Ishikawa (cell line): Measurements from ENCODE around the gene PNMA6E.

Experiments used
- RAD21 ChIP-seq: IDR thresholded peaks from 2 replicates; pipeline ENCODE4 v1.6.1; 2012; ENCODE audit warnings: low read depth
- TAF1 ChIP-seq: IDR thresholded peaks from 2 replicates; pipeline ENCODE4 v1.6.1; 2012; ENCODE audit warnings: low read depth, mild to moderate bottlenecking
- TF ChIP-seq, protein P1 (sequence below): IDR thresholded peaks from 2 replicates; pipeline ENCODE4 v1.6.1; 2012; ENCODE audit warnings: low read depth, mild to moderate bottlenecking

GRCh38 chrX:153448556-153449367, 47.6 kb upstream of the PNMA6E start:
- TF ChIP-seq, protein P1, sequence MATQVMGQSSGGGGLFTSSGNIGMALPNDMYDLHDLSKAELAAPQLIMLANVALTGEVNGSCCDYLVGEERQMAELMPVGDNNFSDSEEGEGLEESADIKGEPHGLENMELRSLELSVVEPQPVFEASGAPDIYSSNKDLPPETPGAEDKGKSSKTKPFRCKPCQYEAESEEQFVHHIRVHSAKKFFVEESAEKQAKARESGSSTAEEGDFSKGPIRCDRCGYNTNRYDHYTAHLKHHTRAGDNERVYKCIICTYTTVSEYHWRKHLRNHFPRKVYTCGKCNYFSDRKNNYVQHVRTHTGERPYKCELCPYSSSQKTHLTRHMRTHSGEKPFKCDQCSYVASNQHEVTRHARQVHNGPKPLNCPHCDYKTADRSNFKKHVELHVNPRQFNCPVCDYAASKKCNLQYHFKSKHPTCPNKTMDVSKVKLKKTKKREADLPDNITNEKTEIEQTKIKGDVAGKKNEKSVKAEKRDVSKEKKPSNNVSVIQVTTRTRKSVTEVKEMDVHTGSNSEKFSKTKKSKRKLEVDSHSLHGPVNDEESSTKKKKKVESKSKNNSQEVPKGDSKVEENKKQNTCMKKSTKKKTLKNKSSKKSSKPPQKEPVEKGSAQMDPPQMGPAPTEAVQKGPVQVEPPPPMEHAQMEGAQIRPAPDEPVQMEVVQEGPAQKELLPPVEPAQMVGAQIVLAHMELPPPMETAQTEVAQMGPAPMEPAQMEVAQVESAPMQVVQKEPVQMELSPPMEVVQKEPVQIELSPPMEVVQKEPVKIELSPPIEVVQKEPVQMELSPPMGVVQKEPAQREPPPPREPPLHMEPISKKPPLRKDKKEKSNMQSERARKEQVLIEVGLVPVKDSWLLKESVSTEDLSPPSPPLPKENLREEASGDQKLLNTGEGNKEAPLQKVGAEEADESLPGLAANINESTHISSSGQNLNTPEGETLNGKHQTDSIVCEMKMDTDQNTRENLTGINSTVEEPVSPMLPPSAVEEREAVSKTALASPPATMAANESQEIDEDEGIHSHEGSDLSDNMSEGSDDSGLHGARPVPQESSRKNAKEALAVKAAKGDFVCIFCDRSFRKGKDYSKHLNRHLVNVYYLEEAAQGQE, result no peak
- no peak for TF ChIP-seq TAF1
- TF ChIP-seq RAD21, result no peak
